GM19463 (cell line): ENCODE data around the gene ABCC1.
"Not testable (repeated sequence)": the region's sequence is repeated elsewhere in the genome, so short reads cannot be mapped to it uniquely, and the experiment has no call there.

Experiments
- ATAC-seq: cut with Tn5 transposase; IDR thresholded peaks from one replicate; pipeline ENCODE4 v1.9.1; 2021; ENCODE audit warnings: mild to moderate bottlenecking, moderate library complexity; ENCODE audit not compliant: unreplicated experiment

ABCC1 gene

DNA sequence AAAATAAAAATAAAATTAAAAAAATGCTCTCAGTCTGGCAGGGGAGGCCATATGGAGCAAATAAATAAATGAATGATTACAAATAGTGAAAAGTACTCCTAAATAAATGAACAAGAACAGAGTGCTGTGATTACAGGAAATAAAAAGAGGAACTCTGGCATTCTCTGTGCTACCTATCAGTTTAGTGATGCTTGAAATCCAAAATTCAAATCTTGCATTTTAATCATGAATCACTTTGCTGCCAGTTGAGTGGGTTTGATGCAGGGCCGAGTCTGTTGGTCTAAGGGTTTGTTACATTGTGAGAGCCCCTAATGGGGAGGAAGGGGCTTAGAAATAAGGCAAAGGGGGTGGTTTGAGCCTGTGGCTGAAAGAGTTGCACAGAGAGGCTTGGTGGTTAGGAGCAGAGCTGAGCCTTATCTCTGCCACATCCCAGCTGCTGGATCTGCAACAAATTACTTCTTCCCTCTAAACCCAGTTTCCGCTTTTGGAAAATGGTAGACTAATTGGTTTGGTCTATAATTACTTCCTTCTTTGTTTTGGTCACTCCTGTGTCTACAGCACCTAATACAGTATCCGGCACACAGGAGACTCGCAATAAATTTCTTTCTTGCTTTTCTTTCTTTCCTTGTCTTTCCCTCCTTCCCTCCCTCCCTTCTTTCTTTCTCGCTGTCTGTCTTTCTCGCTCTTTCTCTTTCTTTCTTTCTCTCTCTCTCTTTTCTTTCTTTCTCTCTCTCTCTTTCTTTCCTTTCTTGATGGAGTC lies 6.3 kb upstream of the ABCC1 start:
- no peak for ATAC-seq

- ATAC-seq = no peak
Observed at GRCh38 chr16:15946257-15947044, 3.0 kb upstream of the ABCC1 start.

- no peak for ATAC-seq
Observed at GRCh38 chr16:15947983-15948509, 1.4 kb upstream of the ABCC1 start.

- peak; percentile 41 for ATAC-seq
Observed at GRCh38 chr16:15948532-15949209, 745 bp upstream of the ABCC1 start.

GRCh38 chr16:15950161-15950854 lies 892 bp downstream of the ABCC1 start:
- no peak for ATAC-seq

DNA sequence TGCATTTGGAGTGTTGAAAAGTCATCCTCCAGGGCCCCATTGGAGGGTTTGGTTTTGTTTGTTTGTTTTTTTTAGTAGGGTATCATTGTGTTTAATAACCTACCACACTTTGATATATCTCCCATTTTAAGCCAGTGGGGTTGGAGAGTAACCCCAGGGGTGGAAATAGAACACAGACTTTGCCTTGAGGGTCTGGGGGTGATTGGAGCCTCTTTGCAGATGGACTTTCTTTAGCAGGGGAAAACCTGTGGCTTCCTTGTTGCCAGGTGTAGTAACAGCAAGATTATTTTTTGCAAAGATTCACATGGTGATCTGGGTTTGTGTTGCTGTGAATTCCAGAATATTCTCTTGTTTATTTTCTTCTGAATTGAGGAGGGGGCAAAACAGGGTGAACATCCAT lies 1.5 kb downstream of the ABCC1 start:
- no peak for ATAC-seq

GRCh38 chr16:15951852-15952251 lies 2.4 kb downstream of the ABCC1 start:
- ATAC-seq = no peak

GRCh38 chr16:15952265-15952711 lies 2.9 kb downstream of the ABCC1 start:
- ATAC-seq = no peak

DNA sequence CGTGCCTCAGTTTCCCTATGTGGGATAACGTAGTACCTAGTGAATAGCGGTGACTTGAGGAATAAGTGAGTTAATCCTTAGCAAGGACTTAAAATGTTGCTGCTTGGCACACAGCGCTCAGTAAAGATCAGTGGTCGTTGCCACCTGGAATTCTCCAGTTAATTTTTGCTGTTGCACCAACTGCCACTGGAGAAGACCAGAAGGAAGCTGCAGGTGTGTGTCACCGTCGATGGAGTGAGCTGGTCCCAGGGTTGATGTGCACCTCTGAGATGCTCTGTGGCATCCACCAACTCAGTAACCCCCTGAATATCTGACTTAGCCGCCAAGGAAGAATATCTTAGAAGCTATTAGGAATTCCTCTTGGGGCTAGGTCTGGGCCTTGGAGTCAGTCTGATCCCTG lies 4.1 kb downstream of the ABCC1 start:
- no peak for ATAC-seq

DNA sequence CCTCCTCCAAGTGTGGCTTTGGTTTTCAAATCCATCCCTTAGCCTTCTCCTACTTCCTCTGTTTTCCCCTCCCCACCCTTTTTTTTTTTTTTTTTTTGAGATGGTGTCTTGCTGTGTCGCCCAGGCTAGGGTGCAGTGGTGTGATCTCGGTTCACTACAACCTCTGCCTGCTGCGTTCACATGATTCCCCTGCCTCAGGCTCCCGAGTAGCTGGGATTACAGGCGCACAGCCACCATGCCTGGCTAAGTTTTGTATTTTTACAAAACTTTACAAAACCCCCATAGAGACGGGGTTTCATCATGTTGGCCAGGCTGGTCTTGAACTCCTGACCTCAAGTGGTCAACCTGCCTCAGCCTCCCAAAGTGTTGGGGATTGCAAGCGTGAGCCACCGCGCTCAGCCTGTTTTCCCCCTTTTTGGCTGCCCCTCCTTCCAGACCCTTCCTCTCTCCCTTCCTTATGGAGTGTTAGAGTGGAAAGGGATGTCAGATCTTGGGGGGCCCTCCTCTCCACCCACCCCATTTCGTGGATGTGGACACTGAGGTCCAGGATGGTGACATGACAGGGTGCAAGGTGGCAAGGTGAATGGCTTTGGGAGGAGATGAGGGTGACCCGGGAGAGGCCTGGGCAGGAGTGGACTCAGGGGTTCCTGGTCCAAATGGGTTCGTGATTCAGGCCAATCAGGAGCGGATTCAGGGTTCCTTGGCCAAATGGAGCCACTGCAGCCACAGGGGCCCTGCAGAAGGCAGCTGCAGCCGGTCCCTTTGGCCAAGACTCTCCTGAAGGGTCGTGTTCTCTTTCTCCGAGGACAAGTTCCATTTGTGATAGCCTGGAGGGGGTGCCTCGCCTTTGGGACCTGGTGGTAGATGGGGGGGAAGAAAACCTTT lies 4.8 kb downstream of the ABCC1 start:
- ATAC-seq = no peak

DNA sequence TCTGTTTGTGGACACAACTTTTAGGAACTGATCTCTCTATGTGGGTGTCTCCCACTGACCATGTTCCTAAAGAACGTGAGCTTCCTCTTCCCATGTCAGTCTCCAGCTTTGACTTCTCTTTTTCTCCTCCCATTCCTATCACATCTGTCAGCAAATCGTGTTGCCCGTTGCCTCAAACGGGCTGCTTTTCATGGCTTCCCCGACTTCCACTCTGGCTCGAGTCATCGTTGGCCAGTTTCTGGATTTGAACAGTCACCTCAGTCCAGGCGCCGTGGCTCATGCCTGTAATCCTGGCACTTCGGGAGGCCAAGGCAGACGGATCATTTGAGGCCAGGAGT lies 5.4 kb downstream of the ABCC1 start:
- ATAC-seq = no peak

DNA sequence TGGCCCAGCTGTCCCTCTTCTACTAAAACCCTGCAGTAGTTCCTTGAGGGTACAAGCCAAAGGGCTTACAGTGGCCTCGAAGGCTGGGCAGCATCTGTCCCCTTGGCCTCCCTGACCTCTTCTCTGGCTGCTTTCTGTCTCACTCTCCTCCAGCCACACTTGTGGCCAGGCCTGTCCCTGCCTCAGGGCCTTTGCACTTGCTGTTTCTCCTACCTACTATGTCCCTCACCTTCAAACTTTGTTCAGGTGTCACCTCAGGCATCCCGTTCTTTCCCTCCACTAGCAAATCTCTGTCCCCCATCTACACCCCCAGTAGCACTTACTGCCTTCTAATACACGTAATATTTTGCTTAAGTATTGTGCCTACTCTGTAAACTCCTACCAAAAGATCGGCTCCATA lies 6.0 kb downstream of the ABCC1 start:
- ATAC-seq = no peak

DNA sequence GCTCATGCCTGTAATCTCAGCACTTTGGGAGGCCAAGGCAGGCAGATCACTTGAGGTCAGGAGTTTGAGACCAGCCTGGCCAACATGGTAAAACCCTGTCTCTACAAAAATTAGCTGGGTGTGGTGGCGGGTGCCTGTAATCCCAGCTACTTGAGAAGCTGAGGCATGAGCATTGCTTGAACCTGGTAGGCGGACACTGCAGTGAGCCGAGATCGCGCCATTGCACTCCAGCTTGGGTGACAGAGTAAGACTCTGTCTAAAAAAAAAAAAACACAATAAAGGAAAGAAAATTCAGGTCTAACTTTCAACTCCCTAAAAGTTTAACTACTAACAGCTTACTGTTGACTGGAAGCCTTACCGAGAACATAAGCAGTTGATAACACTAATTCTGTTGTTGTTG lies 6.7 kb downstream of the ABCC1 start:
- not testable (repeated sequence) for ATAC-seq

GRCh38 chr16:15958703-15959348 lies 9.4 kb downstream of the ABCC1 start:
- ATAC-seq = no peak

DNA sequence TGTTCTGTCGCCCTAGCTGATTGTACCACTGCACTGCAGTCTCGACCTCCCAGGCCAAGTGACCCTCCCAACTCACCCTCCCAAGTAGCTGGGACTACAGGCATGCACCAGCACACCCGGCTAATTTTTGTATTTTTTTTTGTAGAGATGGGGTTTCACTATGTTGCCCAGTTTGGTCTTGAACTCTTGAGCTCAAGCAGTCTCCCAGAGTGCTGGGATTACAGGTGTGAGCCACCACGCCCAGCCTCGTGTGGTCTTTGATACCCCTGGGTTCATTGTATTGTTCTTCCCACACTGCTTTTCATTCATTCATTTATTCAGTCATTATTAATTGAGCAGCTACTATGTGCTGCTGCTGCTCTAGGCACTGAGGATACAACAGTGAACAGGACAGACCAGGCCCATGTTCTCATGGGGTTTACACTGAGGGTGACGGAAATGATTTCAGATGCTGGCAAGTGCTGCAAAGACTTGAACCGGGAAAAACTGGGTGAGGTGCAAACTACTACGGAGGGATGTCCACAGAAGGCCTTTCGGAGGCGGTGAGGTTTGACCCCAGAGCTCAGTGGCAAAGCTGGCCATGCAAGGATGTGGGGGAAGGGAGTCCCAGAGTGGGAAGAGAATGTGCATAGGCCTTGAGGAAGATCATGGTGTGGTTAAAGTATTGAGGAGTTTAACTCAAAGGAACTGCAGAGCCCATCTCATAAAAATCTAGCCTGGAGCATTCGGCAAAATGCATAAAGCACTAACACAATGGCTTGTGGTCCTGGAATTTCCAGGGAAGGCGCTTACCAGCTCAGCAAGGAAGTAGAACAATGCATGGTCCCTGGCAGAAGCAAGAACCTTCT lies 10.9 kb downstream of the ABCC1 start:
- no peak for ATAC-seq

GRCh38 chr16:15961060-15961511 lies 11.7 kb downstream of the ABCC1 start:
- ATAC-seq = peak; percentile 69

GRCh38 chr16:15961571-15962090 lies 12.2 kb downstream of the ABCC1 start:
- ATAC-seq = peak; percentile 19

GRCh38 chr16:15963307-15963910 lies 14.0 kb downstream of the ABCC1 start:
- ATAC-seq = no peak
